ENCODE results near the gene GPR15.
"Not testable (repeated sequence)": the region's sequence is repeated elsewhere in the genome, so short reads cannot be mapped to it uniquely, and the experiment has no call there.

Gene GPR15

GRCh38 chr3:98559769-98560168 is 28.0 kb downstream of the GPR15 start:
- FAIRE-seq: not testable (repeated sequence)

- FAIRE-seq: no peak
Observed at GRCh38 chr3:98560911-98561310, 29.1 kb downstream of the GPR15 start.

GRCh38 chr3:98561727-98562521 is 30.1 kb downstream of the GPR15 start:
- FAIRE-seq: no peak

GRCh38 chr3:98563661-98564281 is 32.0 kb downstream of the GPR15 start:
- FAIRE-seq: no peak

GRCh38 chr3:98564282-98565005 is 32.7 kb downstream of the GPR15 start:
- FAIRE-seq: no peak

GRCh38 chr3:98565237-98565643 is 33.5 kb downstream of the GPR15 start:
- FAIRE-seq: no peak

GRCh38 chr3:98565843-98566242 is 34.1 kb downstream of the GPR15 start:
- FAIRE-seq: no peak

- no peak for FAIRE-seq
Observed at GRCh38 chr3:98567666-98568270, 36.0 kb downstream of the GPR15 start.

- no peak for FAIRE-seq
Observed at GRCh38 chr3:98568402-98568801, 36.6 kb downstream of the GPR15 start.

GRCh38 chr3:98573181-98573728 is 41.5 kb downstream of the GPR15 start:
- peak; percentile 84 for FAIRE-seq

GRCh38 chr3:98574132-98574531 is 42.4 kb downstream of the GPR15 start:
- no peak for FAIRE-seq

- FAIRE-seq: no peak
Observed at GRCh38 chr3:98577178-98577895, 45.6 kb downstream of the GPR15 start.

GRCh38 chr3:98580401-98581386 is 48.9 kb downstream of the GPR15 start:
- no peak for FAIRE-seq

GRCh38 chr3:98581474-98581873 is 49.7 kb downstream of the GPR15 start:
- FAIRE-seq: no peak

- no peak for FAIRE-seq
Observed at GRCh38 chr3:98582042-98582441, 50.3 kb downstream of the GPR15 start.

GRCh38 chr3:98583766-98584165 is 52.0 kb downstream of the GPR15 start:
- FAIRE-seq: no peak

Data from A204.1 (cell line).